AG10803 (cell line): ENCODE results near the gene POLE.

Experiments used
- DNase-seq: peaks from one replicate; pipeline ENCODE4 v3.0.0; 2010; ENCODE audit warnings: low read depth
- H3K4me3 ChIP-seq: 2 replicates; pipeline ENCODE4 v1.5.1; 2011; ENCODE audit warnings: mild to moderate bottlenecking, low read length, control low read depth
- TF ChIP-seq, protein P1 (sequence below): conservative IDR thresholded peaks from 2 replicates; pipeline ENCODE4 v1.5.1; 2011; ENCODE audit warnings: mild to moderate bottlenecking, low read length, control low read depth, inconsistent platforms

POLE gene

DNA sequence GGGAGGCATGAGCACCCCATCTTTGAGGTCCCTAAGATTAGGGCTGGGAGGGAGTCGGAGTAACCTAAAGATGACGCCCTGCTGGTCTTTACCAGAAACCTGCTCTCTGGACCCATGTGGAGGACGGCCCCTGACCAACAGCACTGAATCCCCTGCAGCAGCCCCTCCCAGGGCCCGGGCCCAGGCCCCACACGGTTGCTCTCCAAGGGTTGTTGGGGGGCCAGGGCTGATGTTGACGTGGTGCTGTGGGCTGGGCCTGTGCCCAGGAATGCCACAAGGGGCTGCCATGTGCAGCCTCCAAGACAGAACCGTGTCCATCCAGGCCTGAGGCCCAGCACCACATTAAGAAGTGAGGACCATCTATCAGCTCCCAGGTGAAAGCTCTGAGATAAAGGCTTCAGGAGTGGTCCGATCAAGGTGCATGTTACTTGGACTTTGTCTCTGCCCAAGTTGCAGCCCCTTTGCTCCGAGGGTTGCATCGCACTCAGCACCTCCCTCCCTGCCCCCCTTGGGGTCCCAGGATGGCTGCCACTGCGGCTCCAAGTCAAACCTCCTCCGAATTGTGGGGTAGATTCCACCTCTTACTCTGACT lies 106.3 kb downstream of the POLE start:
- TF ChIP-seq, protein P1, sequence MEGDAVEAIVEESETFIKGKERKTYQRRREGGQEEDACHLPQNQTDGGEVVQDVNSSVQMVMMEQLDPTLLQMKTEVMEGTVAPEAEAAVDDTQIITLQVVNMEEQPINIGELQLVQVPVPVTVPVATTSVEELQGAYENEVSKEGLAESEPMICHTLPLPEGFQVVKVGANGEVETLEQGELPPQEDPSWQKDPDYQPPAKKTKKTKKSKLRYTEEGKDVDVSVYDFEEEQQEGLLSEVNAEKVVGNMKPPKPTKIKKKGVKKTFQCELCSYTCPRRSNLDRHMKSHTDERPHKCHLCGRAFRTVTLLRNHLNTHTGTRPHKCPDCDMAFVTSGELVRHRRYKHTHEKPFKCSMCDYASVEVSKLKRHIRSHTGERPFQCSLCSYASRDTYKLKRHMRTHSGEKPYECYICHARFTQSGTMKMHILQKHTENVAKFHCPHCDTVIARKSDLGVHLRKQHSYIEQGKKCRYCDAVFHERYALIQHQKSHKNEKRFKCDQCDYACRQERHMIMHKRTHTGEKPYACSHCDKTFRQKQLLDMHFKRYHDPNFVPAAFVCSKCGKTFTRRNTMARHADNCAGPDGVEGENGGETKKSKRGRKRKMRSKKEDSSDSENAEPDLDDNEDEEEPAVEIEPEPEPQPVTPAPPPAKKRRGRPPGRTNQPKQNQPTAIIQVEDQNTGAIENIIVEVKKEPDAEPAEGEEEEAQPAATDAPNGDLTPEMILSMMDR = no peak
- H3K4me3 ChIP-seq = no peak overlapping the region
- DNase-seq = no peak

DNA sequence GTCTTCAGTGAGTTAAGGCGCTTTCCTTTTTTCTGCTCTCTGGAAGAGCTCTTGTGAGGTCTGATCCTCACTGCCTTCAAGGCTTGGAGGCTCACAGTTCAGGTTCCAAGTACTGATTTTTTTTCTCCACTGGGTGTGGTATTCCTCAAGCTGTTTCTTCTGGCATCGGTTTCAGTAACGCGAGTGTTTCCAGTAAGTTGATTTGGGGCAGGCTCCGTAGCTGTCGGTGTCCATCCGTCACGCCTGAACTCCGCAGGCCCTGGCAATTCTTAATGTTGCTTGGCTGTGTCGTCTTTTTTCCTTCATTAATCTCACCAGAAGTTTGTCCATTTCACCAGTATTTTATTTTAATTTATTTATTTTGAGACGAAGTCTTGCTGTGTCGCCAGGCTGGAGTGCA lies 107.4 kb downstream of the POLE start:
- TF ChIP-seq, protein P1 = no peak
- no peak overlapping the region for H3K4me3 ChIP-seq
- no peak for DNase-seq

DNA sequence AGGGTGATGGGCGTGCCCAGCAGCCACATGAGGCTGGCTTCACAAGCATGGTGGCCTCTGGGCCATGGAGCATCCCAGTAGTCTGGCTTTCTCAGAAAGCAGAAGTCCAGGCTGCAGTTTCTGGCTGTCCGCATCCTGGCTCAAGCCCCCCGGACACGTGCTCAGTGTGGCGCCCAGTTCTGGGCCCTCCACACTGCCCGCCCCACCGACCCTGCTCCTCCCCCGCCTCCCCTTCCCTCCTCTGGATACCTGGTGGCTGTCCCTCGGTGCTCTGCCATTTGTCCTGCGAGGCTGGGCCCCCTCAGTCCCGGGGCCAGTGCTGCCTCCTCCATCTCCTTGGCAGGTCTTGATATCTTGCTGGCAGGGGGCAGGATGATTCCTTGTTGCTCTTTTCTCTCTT lies 108.3 kb downstream of the POLE start:
- TF ChIP-seq, protein P1 = no peak
- no peak overlapping the region for H3K4me3 ChIP-seq
- DNase-seq = no peak

DNA sequence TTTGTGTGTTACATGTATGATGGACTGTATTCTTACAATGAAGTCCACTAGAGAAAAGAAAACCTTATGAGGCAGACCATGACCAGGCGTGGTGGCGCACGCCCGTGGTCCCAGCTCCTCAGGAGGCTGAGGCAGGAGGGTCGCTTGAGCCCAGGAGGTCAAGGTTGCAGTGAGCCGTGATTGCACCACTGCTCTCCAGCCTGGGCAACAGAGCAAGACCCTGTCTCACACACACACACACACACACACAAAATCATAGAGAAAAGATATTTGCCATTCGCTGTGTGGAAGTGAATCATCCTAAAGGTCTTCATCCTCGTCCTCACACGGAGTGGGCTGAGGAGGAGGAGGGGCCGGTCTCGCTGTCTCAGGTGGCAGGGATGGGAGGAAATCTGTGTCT lies 109.0 kb downstream of the POLE start:
- no peak overlapping the region for H3K4me3 ChIP-seq
- TF ChIP-seq, protein P1 = no peak
- no peak for DNase-seq

DNA sequence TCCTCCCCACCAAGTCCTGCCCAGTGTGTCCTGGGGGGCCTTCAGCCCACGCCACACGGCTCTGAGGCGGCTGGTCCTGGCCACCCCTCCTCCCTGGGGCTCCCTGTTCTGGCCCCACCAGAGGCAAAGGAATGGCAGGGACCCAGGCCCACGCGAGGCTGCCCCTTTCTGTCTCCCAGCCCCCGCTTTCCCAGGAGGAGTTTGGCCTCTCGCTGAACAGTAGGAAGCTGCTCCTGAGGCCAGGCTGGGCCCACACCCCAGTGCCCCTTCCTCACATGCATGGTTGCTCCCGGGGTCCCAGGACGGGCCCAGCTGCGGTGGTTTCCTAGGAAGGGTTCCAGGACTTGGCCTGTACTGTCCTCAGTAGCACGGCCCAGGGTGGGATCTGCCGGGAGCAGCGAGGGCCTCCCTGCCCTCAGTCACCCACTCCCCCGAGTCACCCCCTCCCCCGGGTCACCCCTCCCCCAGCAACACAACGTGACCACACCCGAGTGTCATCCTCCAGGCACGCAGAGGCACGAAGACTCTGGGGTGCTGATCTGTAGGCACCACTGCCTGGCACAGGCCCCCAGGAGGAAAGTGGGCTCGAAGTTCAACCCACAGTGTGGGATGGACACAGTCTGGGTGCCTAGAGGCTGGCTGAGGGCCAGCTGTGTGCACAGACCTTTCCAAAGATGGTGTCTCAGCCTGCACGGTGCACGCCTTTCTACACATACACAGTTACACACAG lies 109.8 kb downstream of the POLE start:
- H3K4me3 ChIP-seq = no peak overlapping the region
- TF ChIP-seq, protein P1 = no peak
- DNase-seq = no peak

DNA sequence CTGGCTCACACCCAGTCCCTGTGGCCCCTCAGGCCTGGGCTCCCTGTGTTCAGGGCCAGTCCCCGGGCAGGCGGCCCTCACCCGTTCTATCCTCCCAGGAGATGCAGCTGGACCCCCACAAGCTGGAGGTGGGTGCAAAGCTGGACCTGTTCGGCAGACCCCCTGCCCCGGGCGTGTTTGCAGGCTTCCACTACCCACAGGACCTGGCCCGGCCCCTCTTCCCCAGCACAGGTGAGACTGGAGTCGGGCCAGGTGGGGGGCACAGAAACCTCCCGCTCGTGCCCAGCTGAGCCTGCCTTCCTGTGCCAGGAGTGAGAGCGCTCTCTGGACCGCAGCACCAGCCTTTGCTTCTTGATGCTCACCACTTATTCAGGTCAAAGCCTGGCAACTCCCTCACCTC lies 110.4 kb downstream of the POLE start:
- H3K4me3 ChIP-seq = no peak overlapping the region
- TF ChIP-seq, protein P1 = no peak
- DNase-seq = no peak

DNA sequence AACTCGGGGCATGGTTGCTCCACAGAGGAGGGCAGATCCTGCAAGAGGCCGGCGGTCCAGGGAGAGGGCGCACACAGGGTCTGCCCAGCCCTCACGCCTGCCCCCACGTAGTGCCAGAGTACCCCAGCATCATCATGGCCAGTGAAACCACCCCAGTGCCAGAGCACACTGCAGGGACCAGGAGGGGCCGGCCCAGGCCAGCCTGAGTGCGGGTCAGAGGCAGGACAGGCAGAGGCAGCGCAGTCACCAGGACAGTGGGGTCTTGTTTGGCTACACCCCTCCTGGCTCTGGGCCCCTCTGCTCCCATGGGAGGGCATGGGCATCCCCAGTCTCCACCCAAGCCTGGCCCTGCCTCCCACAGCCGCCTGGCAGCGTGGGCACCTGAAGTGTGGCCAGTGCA lies 111.5 kb downstream of the POLE start:
- TF ChIP-seq, protein P1 = no peak
- no peak for DNase-seq
- no peak overlapping the region for H3K4me3 ChIP-seq
